Neuron (in vitro differentiated cells): ENCODE results near the gene PFKP.
A peak's percentile ranks its signal among the peaks of the same experiment; 100 is the strongest.

Experiments
- H2AFZ ChIP-seq: one replicate; pipeline ENCODE4 v1.6.1; 2013; ENCODE audit warnings: low read depth, mild to moderate bottlenecking, inconsistent platforms, low read length, moderate library complexity
- H3K27me3 ChIP-seq: one replicate; pipeline ENCODE4 v1.6.1; 2013; ENCODE audit warnings: low read length; ENCODE audit not compliant: insufficient read depth
- H3K36me3 ChIP-seq: one replicate; pipeline ENCODE4 v1.6.1; 2013; ENCODE audit warnings: low read length; ENCODE audit not compliant: insufficient read depth
- H3K4me1 ChIP-seq: one replicate; pipeline ENCODE4 v1.6.1; 2013; ENCODE audit warnings: low read length; ENCODE audit not compliant: insufficient read depth
- H3K4me3 ChIP-seq: 2 replicates; pipeline ENCODE4 v1.5.1; 2013; ENCODE audit warnings: mild to moderate bottlenecking, low read length, moderate library complexity
- H3K9me3 ChIP-seq: one replicate; pipeline ENCODE4 v1.6.1; 2013; ENCODE audit warnings: low read length

PFKP gene

GRCh38 chr10:3068201-3068967 lies 1.0 kb downstream of the PFKP start:
- Histone ChIP-seq H3K4me3 (peak overlapping the region; percentile 53), H2AFZ (peak overlapping the region; percentile 87), H3K4me1 (no peaks in the 10 kb centered on the region), H3K27me3 (peaks cover 37% of the 10 kb centered on the region), H3K36me3 (no peaks in the 10 kb centered on the region), H3K9me3 (no peaks in the 10 kb centered on the region)

- Histone ChIP-seq H3K4me1 (no peaks in the 10 kb centered on the region), H3K9me3 (no peaks in the 10 kb centered on the region), H3K36me3 (no peaks in the 10 kb centered on the region), H3K4me3 (peak overlapping the region; percentile 53), H3K27me3 (peaks cover 34% of the 10 kb centered on the region), H2AFZ (peak overlapping the region; percentile 87)
Measured at GRCh38 chr10:3068968-3069737, 1.8 kb downstream of the PFKP start.

- H3K36me3 ChIP-seq, result no peaks in the 10 kb centered on the region
- peaks cover 30% of the 10 kb centered on the region for H3K27me3 ChIP-seq
- H3K9me3 ChIP-seq, result no peaks in the 10 kb centered on the region
- no peak overlapping the region for H3K4me3 ChIP-seq
- H2AFZ ChIP-seq, result no peak overlapping the region
- H3K4me1 ChIP-seq, result no peaks in the 10 kb centered on the region
Measured at GRCh38 chr10:3069876-3070275, 2.5 kb downstream of the PFKP start.

- peaks cover 15% of the 10 kb centered on the region for H3K27me3 ChIP-seq
- no peaks in the 10 kb centered on the region for H3K4me1 ChIP-seq
- H3K9me3 ChIP-seq, result no peaks in the 10 kb centered on the region
- H3K4me3 ChIP-seq, result no peak overlapping the region
- H3K36me3 ChIP-seq, result no peaks in the 10 kb centered on the region
- no peak overlapping the region for H2AFZ ChIP-seq
Measured at GRCh38 chr10:3071405-3072198, 4.3 kb downstream of the PFKP start.

GRCh38 chr10:3072641-3073360 lies 5.5 kb downstream of the PFKP start:
- H3K9me3 ChIP-seq, result no peaks in the 10 kb centered on the region
- no peak overlapping the region for H2AFZ ChIP-seq
- peaks cover 6% of the 10 kb centered on the region for H3K27me3 ChIP-seq
- H3K4me1 ChIP-seq, result no peaks in the 10 kb centered on the region
- H3K4me3 ChIP-seq, result no peak overlapping the region
- H3K36me3 ChIP-seq, result no peaks in the 10 kb centered on the region

- no peak overlapping the region for H3K4me3 ChIP-seq
- H3K27me3 ChIP-seq, result no peaks in the 10 kb centered on the region
- no peaks in the 10 kb centered on the region for H3K36me3 ChIP-seq
- no peak overlapping the region for H2AFZ ChIP-seq
- H3K9me3 ChIP-seq, result no peaks in the 10 kb centered on the region
- no peaks in the 10 kb centered on the region for H3K4me1 ChIP-seq
Measured at GRCh38 chr10:3074145-3074665, 6.9 kb downstream of the PFKP start.

- H3K36me3 ChIP-seq, result no peaks in the 10 kb centered on the region
- no peak overlapping the region for H3K4me3 ChIP-seq
- no peaks in the 10 kb centered on the region for H3K4me1 ChIP-seq
- H3K9me3 ChIP-seq, result no peaks in the 10 kb centered on the region
- H3K27me3 ChIP-seq, result no peaks in the 10 kb centered on the region
- no peak overlapping the region for H2AFZ ChIP-seq
Measured at GRCh38 chr10:3074985-3075600, 7.7 kb downstream of the PFKP start.

- no peaks in the 10 kb centered on the region for H3K4me1 ChIP-seq
- no peaks in the 10 kb centered on the region for H3K27me3 ChIP-seq
- H3K36me3 ChIP-seq, result no peaks in the 10 kb centered on the region
- no peak overlapping the region for H2AFZ ChIP-seq
- H3K4me3 ChIP-seq, result no peak overlapping the region
- H3K9me3 ChIP-seq, result no peaks in the 10 kb centered on the region
Measured at GRCh38 chr10:3076138-3076537, 8.8 kb downstream of the PFKP start.

- Histone ChIP-seq H3K27me3 (no peaks in the 10 kb centered on the region), H3K4me1 (no peaks in the 10 kb centered on the region), H3K9me3 (no peaks in the 10 kb centered on the region), H2AFZ (no peak overlapping the region), H3K4me3 (no peak overlapping the region), H3K36me3 (no peaks in the 10 kb centered on the region)
Measured at GRCh38 chr10:3077509-3077908, 10.2 kb downstream of the PFKP start.

- H3K36me3 ChIP-seq, result no peaks in the 10 kb centered on the region
- no peak overlapping the region for H3K4me3 ChIP-seq
- H3K4me1 ChIP-seq, result no peaks in the 10 kb centered on the region
- no peak overlapping the region for H2AFZ ChIP-seq
- no peaks in the 10 kb centered on the region for H3K27me3 ChIP-seq
- H3K9me3 ChIP-seq, result no peaks in the 10 kb centered on the region
Measured at GRCh38 chr10:3077940-3078630, 10.7 kb downstream of the PFKP start.

GRCh38 chr10:3081383-3081981 lies 14.1 kb downstream of the PFKP start:
- Histone ChIP-seq H2AFZ (no peak overlapping the region), H3K9me3 (no peaks in the 10 kb centered on the region), H3K4me3 (no peak overlapping the region), H3K36me3 (no peaks in the 10 kb centered on the region), H3K4me1 (no peaks in the 10 kb centered on the region), H3K27me3 (no peaks in the 10 kb centered on the region)
